ENCODE results near the gene CTNNA3.

Gene CTNNA3

DNA sequence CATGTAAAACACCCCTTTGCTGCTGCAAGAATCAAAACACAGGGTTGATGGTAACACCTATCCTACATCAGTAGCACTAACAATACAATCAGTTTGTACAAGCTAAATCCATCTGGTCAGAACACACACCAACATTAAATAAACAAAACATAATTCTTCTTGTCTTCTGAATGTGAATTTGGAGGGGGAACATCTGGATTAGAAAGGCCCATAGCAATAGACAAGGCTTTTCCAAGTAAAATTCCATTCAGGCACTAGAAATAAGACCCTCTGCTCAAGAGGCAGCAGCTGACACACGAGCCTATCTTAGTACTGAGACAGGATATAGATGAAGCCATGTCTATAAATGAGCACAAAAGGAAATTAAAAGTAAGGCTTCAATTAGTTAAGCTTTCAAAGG, 1610.1 kb downstream of the CTNNA3 start (continued):
- TF ChIP-seq, protein P1, sequence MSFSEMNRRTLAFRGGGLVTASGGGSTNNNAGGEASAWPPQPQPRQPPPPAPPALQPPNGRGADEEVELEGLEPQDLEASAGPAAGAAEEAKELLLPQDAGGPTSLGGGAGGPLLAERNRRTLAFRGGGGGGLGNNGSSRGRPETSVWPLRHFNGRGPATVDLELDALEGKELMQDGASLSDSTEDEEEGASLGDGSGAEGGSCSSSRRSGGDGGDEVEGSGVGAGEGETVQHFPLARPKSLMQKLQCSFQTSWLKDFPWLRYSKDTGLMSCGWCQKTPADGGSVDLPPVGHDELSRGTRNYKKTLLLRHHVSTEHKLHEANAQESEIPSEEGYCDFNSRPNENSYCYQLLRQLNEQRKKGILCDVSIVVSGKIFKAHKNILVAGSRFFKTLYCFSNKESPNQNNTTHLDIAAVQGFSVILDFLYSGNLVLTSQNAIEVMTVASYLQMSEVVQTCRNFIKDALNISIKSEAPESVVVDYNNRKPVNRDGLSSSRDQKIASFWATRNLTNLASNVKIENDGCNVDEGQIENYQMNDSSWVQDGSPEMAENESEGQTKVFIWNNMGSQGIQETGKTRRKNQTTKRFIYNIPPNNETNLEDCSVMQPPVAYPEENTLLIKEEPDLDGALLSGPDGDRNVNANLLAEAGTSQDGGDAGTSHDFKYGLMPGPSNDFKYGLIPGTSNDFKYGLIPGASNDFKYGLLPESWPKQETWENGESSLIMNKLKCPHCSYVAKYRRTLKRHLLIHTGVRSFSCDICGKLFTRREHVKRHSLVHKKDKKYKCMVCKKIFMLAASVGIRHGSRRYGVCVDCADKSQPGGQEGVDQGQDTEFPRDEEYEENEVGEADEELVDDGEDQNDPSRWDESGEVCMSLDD (tag by site-specific recombination; IDR thresholded peaks at IDR 0.05) = no peak
- no peak for TF ChIP-seq ZNF132 (tag by site-specific recombination; IDR thresholded peaks at IDR 0.05; ENCODE audit: borderline replicate concordance)

DNA sequence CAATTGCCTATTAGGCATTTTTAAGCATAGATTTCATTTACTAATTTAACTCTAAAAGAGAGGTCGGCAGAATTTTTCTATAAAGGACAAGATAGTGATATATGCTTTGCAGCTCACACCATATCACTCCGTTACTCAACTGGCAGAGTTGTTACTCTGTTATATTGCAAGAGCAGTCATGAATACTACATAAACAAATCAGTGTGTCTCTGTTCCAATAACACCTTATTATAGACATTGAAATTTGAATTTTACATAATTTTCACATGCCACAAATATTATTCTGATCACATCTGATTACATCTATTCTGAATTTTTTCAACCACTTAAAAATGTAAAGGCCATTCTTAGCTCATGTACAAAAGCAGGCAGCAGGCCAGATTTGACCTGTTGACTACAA, 1624.1 kb downstream of the CTNNA3 start:
- POLR2A ChIA-PET = no interaction called here
- CTCF ChIA-PET = no interaction called here

More for the DNA sequence above, 1624.1 kb downstream of the CTNNA3 start:
- H3K4me3 ChIP-seq (ENCODE audit: low read depth, low read length) = no peak overlapping the region
- H3K9me3 ChIP-seq (ENCODE audit: control insufficient read depth, insufficient read depth, low read depth, low read length) = no peaks in the 10 kb centered on the region
- TF ChIP-seq, protein P2, sequence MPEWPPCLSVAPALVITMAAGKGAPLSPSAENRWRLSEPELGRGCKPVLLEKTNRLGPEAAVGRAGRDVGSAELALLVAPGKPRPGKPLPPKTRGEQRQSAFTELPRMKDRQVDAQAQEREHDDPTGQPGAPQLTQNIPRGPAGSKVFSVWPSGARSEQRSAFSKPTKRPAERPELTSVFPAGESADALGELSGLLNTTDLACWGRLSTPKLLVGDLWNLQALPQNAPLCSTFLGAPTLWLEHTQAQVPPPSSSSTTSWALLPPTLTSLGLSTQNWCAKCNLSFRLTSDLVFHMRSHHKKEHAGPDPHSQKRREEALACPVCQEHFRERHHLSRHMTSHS (tag by site-specific recombination; IDR thresholded peaks at IDR 0.05) = no peak
- TF ChIP-seq WT1 (tag by site-specific recombination; IDR thresholded peaks at IDR 0.05) = no peak
- TF ChIP-seq GLIS1 (tag by site-specific recombination; IDR thresholded peaks at IDR 0.05) = no peak
- TF ChIP-seq SCRT2 (tag by site-specific recombination; IDR thresholded peaks at IDR 0.05) = no peak
- TF ChIP-seq, protein P3, sequence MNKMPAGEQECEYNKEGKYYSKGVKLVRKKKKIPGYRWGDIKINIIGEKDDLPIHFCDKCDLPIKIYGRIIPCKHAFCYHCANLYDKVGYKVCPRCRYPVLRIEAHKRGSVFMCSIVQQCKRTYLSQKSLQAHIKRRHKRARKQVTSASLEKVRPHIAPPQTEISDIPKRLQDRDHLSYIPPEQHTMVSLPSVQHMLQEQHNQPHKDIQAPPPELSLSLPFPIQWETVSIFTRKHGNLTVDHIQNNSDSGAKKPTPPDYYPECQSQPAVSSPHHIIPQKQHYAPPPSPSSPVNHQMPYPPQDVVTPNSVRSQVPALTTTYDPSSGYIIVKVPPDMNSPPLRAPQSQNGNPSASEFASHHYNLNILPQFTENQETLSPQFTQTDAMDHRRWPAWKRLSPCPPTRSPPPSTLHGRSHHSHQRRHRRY (tag by site-specific recombination; IDR thresholded peaks at IDR 0.05) = no peak
- TF ChIP-seq, protein P4, sequence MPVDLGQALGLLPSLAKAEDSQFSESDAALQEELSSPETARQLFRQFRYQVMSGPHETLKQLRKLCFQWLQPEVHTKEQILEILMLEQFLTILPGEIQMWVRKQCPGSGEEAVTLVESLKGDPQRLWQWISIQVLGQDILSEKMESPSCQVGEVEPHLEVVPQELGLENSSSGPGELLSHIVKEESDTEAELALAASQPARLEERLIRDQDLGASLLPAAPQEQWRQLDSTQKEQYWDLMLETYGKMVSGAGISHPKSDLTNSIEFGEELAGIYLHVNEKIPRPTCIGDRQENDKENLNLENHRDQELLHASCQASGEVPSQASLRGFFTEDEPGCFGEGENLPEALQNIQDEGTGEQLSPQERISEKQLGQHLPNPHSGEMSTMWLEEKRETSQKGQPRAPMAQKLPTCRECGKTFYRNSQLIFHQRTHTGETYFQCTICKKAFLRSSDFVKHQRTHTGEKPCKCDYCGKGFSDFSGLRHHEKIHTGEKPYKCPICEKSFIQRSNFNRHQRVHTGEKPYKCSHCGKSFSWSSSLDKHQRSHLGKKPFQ (tag by site-specific recombination; IDR thresholded peaks at IDR 0.05) = no peak
- TF ChIP-seq KLF7 (tag by site-specific recombination; IDR thresholded peaks at IDR 0.05; ENCODE audit: borderline replicate concordance) = no peak
- no peak for TF ChIP-seq ZNF830 (tag by site-specific recombination; IDR thresholded peaks at IDR 0.05; ENCODE audit: low read depth)
- TF ChIP-seq, protein P5, sequence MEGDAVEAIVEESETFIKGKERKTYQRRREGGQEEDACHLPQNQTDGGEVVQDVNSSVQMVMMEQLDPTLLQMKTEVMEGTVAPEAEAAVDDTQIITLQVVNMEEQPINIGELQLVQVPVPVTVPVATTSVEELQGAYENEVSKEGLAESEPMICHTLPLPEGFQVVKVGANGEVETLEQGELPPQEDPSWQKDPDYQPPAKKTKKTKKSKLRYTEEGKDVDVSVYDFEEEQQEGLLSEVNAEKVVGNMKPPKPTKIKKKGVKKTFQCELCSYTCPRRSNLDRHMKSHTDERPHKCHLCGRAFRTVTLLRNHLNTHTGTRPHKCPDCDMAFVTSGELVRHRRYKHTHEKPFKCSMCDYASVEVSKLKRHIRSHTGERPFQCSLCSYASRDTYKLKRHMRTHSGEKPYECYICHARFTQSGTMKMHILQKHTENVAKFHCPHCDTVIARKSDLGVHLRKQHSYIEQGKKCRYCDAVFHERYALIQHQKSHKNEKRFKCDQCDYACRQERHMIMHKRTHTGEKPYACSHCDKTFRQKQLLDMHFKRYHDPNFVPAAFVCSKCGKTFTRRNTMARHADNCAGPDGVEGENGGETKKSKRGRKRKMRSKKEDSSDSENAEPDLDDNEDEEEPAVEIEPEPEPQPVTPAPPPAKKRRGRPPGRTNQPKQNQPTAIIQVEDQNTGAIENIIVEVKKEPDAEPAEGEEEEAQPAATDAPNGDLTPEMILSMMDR (tag by site-specific recombination; IDR thresholded peaks at IDR 0.05) = no peak
- TF ChIP-seq, protein P6, sequence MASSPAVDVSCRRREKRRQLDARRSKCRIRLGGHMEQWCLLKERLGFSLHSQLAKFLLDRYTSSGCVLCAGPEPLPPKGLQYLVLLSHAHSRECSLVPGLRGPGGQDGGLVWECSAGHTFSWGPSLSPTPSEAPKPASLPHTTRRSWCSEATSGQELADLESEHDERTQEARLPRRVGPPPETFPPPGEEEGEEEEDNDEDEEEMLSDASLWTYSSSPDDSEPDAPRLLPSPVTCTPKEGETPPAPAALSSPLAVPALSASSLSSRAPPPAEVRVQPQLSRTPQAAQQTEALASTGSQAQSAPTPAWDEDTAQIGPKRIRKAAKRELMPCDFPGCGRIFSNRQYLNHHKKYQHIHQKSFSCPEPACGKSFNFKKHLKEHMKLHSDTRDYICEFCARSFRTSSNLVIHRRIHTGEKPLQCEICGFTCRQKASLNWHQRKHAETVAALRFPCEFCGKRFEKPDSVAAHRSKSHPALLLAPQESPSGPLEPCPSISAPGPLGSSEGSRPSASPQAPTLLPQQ (tag by site-specific recombination; IDR thresholded peaks at IDR 0.05) = no peak
- no peak for TF ChIP-seq ZXDB (tag by site-specific recombination; IDR thresholded peaks at IDR 0.05)
- TF ChIP-seq MEIS1 (CRISPR knock-in tag; IDR thresholded peaks at IDR 0.05; ENCODE audit: borderline replicate concordance) = no peak
- no peak for TF ChIP-seq ZNF274 (IDR thresholded peaks at IDR 0.05; ENCODE audit: low read length)
- no peak for TF ChIP-seq ZNF274 (tag by site-specific recombination; IDR thresholded peaks at IDR 0.05; ENCODE audit: borderline replicate concordance)
- TF ChIP-seq ZNF416 (tag by site-specific recombination; IDR thresholded peaks at IDR 0.05) = no peak
- TF ChIP-seq ZFP41 (tag by site-specific recombination; IDR thresholded peaks at IDR 0.05; ENCODE audit: borderline replicate concordance) = no peak
- TF ChIP-seq ZFP37 (tag by site-specific recombination; IDR thresholded peaks at IDR 0.05) = no peak
- TF ChIP-seq ZNF549 (tag by site-specific recombination; IDR thresholded peaks at IDR 0.05) = no peak
- H3K4me1 ChIP-seq (ENCODE audit: control insufficient read depth, insufficient read depth, low read length) = no peaks in the 10 kb centered on the region
- no peak overlapping the region for H3K27ac ChIP-seq (ENCODE audit: extremely low read depth, low read depth, low read length)
- H3K36me3 ChIP-seq (ENCODE audit: control insufficient read depth in 2 of 2, insufficient read depth in 1 of 2, low read length in 2 of 2) = no peaks in the 10 kb centered on the region
